ENCODE data around the gene PPP1R12C. TPM values are rescaled to one million over a fixed set of nuclear protein-coding genes. Genes with fewer than 3 reads are reported as not detected.

The PPP1R12C gene
- total RNA-seq, 1 donor, result 46.3 TPM

DNA sequence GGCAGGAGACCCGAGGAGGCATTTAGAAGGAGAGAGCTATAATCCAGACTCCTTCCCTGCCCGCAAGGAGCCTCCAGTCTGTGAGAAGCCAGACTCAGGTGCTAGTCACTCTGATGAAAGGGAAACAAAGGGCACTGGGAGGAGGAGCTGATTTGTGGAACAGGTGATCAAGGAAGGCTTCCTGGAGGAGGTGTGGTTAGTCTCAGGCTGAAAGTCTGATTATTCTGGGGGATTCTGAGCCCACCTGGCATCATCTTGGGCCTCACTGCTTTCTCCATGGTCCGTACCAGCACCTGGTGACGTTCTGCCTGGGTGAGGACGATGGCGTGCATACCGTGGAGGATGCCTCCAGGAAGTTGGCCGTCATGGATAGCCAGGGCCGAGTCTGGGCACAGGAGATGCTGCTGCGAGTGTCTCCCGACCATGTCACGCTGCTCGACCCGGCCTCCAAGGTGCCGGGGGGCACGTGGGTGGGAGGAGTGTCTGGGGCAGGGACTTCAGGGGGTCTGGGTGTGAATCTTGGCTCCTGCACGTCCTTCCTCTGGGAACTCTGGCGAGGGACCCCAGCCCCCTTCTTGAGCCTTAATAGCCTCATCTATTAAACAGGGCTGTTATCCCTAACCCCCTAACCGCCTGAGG lies 37.9 kb downstream of the PPP1R12C start:
- DNase-seq (ENCODE audit: low read depth), result no peak
- H3K4me3 ChIP-seq (ENCODE audit: low read depth, low read length), result no peak overlapping the region
- TF ChIP-seq, protein P1, sequence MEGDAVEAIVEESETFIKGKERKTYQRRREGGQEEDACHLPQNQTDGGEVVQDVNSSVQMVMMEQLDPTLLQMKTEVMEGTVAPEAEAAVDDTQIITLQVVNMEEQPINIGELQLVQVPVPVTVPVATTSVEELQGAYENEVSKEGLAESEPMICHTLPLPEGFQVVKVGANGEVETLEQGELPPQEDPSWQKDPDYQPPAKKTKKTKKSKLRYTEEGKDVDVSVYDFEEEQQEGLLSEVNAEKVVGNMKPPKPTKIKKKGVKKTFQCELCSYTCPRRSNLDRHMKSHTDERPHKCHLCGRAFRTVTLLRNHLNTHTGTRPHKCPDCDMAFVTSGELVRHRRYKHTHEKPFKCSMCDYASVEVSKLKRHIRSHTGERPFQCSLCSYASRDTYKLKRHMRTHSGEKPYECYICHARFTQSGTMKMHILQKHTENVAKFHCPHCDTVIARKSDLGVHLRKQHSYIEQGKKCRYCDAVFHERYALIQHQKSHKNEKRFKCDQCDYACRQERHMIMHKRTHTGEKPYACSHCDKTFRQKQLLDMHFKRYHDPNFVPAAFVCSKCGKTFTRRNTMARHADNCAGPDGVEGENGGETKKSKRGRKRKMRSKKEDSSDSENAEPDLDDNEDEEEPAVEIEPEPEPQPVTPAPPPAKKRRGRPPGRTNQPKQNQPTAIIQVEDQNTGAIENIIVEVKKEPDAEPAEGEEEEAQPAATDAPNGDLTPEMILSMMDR (IDR thresholded peaks at IDR 0.05; ENCODE audit: insufficient read depth, low read length), result no peak

DNA sequence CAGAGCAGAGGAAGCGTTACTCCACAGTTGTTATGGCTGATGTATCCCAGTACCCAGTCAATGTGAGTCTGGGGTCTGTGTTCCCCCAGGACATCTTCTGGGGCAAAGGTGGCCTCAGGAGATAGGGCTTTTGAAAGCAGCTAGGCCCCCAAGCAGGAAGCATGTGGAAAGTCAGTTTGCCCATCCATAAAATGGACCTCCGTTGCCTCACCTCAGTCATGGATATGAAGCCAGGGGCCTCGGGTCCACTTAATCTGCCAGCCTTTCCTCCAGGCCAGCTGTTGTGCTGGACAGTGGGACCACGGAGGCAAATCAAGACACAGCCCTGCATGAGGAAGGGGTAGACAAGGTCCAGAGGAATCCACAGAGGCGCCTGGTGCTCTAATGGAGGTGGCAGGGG lies 38.4 kb downstream of the PPP1R12C start:
- no peak for DNase-seq (ENCODE audit: low read depth)
- no peak overlapping the region for H3K4me3 ChIP-seq (ENCODE audit: low read depth, low read length)
- TF ChIP-seq, protein P1 (IDR thresholded peaks at IDR 0.05; ENCODE audit: insufficient read depth, low read length), result no peak

DNA sequence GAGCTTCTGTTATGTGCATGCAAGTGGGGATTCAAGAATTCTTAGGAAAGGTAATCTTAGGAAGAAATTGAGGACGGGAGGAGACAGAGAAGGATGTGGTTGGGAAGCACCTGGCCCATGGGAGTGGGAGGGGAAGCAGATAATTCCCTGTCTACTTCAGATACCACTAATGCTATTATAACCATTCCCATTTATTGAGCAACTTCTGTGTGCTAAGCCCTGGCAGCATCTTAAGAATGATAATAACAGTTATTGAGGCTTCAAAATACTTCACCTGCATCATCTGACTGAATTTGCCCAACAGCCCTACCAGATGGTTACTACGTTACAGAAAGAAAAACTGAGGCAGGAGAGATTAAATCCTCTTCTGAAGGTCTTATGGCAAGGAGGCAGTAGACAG lies 40.3 kb downstream of the PPP1R12C start:
- TF ChIP-seq, protein P1 (IDR thresholded peaks at IDR 0.05; ENCODE audit: insufficient read depth, low read length), result no peak
- no peak for DNase-seq (ENCODE audit: low read depth)
- H3K4me3 ChIP-seq (ENCODE audit: low read depth, low read length), result no peak overlapping the region

DNA sequence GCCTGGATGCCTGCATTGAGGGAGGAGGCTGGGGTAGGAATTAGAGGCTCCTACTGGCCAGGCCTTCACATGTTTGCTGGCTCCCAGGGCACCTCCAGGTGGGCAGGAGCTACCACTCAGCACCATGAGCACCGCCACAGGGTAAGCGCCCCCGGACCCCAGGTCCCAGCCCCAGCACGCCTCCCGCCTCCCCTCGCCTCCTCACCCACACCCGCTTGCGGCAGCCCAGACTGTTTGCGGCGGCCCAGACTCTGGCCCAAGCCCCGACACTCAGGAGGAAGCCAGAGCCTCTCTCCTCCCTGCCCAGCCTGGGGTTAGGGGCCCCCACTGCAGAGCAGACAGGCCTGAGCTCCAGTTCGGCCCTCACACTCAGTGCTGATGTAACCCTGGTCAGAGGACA lies 41.1 kb downstream of the PPP1R12C start:
- H3K4me3 ChIP-seq (ENCODE audit: low read depth, low read length), result no peak overlapping the region
- TF ChIP-seq, protein P1 (IDR thresholded peaks at IDR 0.05; ENCODE audit: insufficient read depth, low read length), result no peak
- DNase-seq (ENCODE audit: low read depth), result no peak

DNA sequence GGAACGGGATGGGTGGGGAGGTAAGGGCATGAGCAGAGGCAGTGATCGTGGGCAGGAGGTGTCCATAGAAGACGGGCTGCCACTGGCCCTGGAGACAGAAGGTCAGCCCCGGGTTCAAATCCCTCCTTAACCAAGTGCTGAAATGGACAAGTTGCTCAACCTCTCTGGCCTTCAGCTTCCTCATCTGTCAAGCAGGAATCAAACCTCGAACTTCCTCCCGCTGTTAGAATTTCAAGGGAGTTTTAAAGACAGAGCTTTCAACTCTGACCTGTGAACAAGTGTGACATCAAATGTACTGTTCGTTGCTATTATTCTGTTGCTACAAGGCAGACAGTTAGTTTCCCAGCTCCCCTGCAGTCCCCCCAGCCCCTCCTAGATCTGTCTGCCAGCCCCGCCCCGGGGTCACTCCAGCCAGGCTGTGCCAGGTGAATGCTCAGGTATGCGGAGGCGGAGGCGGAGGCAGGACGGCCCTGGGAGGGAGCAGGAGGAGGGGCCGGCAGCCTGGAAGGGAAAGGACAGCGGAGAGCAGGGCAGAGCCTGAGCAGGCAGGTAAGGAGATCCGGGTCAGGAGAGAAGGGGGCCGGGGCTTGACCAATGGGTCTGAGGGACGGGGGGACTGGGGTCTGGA lies 42.0 kb downstream of the PPP1R12C start, which contains the start of gene EPS8L1:
Gene EPS8L1 (plus strand): TSS at position 499 of the 628 bp plus-strand sequence. CDS start 576 bp downstream, outside the sequence.
- no peak for DNase-seq (ENCODE audit: low read depth)
- H3K4me3 ChIP-seq (ENCODE audit: low read depth, low read length), result no peak within 1 kb of the TSS
- TF ChIP-seq, protein P1 (IDR thresholded peaks at IDR 0.05; ENCODE audit: insufficient read depth, low read length), result no peak

DNA sequence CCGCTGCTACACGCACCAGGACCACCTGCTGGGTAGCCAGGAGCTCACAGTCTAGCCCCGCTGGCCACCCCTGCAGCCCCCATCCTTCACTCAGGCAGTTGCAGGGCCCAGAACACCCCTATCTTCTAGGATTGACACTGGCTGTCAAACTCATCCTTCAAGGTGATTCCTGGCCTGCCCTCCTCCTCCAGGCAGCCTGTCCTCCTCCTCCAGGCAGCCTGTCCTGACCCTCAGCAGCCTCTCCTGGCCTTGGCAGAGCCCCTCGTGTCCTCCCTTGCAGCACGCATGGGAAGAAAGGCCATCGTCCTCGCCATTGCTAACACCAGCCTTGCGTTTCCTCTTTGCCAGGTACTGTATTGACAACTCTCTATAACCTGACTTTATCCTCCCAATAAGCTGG lies 45.5 kb downstream of the PPP1R12C start:
- TF ChIP-seq, protein P1 (IDR thresholded peaks at IDR 0.05; ENCODE audit: insufficient read depth, low read length), result no peak
- H3K4me3 ChIP-seq (ENCODE audit: low read depth, low read length), result no peak overlapping the region
- no peak for DNase-seq (ENCODE audit: low read depth)

All from fibroblast of the aortic adventitia (primary cell).